Measurements from ENCODE around the gene PIK3CD. TPM values are rescaled to one million over a fixed set of nuclear protein-coding genes. Genes with fewer than 3 reads are reported as not detected.
"Not testable (repeated sequence)": the region's sequence is repeated elsewhere in the genome, so short reads cannot be mapped to it uniquely, and the experiment has no call there.

Gene PIK3CD
- total and polyA plus RNA-seq, 2 experiments from 2014 or later: 6.6 to 32.1 TPM

GRCh38 chr1:9676128-9676527, 24.6 kb downstream of the PIK3CD start:
- not testable (repeated sequence) for H4K20me1 ChIP-seq (replicated peaks; ENCODE audit: insufficient read depth); H3K27ac Mint-ChIP-seq; H3K4me3 ChIP-seq; H3K4me1 ChIP-seq (ENCODE audit: insufficient read depth); H3K9me3 Mint-ChIP-seq; H3K79me2 ChIP-seq (replicated peaks; ENCODE audit: insufficient read depth); H3K9me2 ChIP-seq (ENCODE audit: insufficient read depth); H3K27me3 ChIP-seq (ENCODE audit: insufficient read depth); DNase-seq (ENCODE audit: low spot score); H3K27me3 Mint-ChIP-seq (ENCODE audit: insufficient read depth, low read depth, poor library complexity); ATAC-seq; H3K4me1 Mint-ChIP-seq; H2AFZ ChIP-seq; H3K4me3 Mint-ChIP-seq; H3K36me3 Mint-ChIP-seq (ENCODE audit: low read depth); H3K27ac ChIP-seq (ENCODE audit: low read depth); H3F3A ChIP-seq (replicated peaks; ENCODE audit: low read depth); H3K36me3 ChIP-seq (ENCODE audit: insufficient read depth); H3K4me2 ChIP-seq

GRCh38 chr1:9676815-9677393, 25.4 kb downstream of the PIK3CD start:
- Histone ChIP-seq H3K27me3 (ENCODE audit: insufficient read depth) (no peaks in the 10 kb centered on the region), H3K4me3 (no peak overlapping the region), H3K36me3 (ENCODE audit: insufficient read depth) (no peaks in the 10 kb centered on the region; the same call in 1 of the 2 replicates), H3K9me2 (ENCODE audit: insufficient read depth) (no peaks in the 10 kb centered on the region), H4K20me1 (replicated peaks; ENCODE audit: insufficient read depth) (no peaks in the 10 kb centered on the region), H3K4me1 (ENCODE audit: insufficient read depth) (no peaks in the 10 kb centered on the region), H2AFZ (no peak overlapping the region), H3K4me2 (no peak overlapping the region), H3F3A (replicated peaks; ENCODE audit: low read depth) (no peaks in the 10 kb centered on the region), H3K27ac (ENCODE audit: low read depth) (no peak overlapping the region), H3K79me2 (replicated peaks; ENCODE audit: insufficient read depth) (no peaks in the 10 kb centered on the region)
- ATAC-seq: no peak
- H3K4me1 Mint-ChIP-seq: peaks cover 5% of the 10 kb centered on the region; the same call in 2 of the 3 replicates
- H3K27me3 Mint-ChIP-seq (ENCODE audit: insufficient read depth, low read depth, poor library complexity): peaks cover 5% of the 10 kb centered on the region
- no peak overlapping the region for H3K4me3 Mint-ChIP-seq
- TF ChIP-seq EZH2phosphoT487 (IDR thresholded peaks at IDR 0.05; ENCODE audit: unreplicated experiment): no peak
- no peaks in the 10 kb centered on the region for H3K36me3 Mint-ChIP-seq (ENCODE audit: low read depth)
- DNase-seq (ENCODE audit: low spot score): no peak
- no peak overlapping the region for H3K27ac Mint-ChIP-seq
- no peaks in the 10 kb centered on the region for H3K9me3 Mint-ChIP-seq

- no peaks in the 10 kb centered on the region for H3K9me3 Mint-ChIP-seq
- Histone ChIP-seq H3K27me3 (ENCODE audit: insufficient read depth) (no peaks in the 10 kb centered on the region), H3F3A (replicated peaks; ENCODE audit: low read depth) (no peaks in the 10 kb centered on the region), H3K4me2 (no peak overlapping the region), H3K36me3 (ENCODE audit: insufficient read depth) (no peaks in the 10 kb centered on the region; the same call in 1 of the 2 replicates), H3K9me2 (ENCODE audit: insufficient read depth) (no peaks in the 10 kb centered on the region), H3K4me1 (ENCODE audit: insufficient read depth) (no peaks in the 10 kb centered on the region), H4K20me1 (replicated peaks; ENCODE audit: insufficient read depth) (no peaks in the 10 kb centered on the region), H2AFZ (no peak overlapping the region), H3K79me2 (replicated peaks; ENCODE audit: insufficient read depth) (no peaks in the 10 kb centered on the region), H3K27ac (ENCODE audit: low read depth) (no peak overlapping the region), H3K4me3 (no peak overlapping the region)
- no peak for DNase-seq (ENCODE audit: low spot score)
- peaks cover 5% of the 10 kb centered on the region; the same call in 2 of the 3 replicates for H3K4me1 Mint-ChIP-seq
- ATAC-seq: no peak
- 0 out of 3 replicates have a peak, but pooled peaks cover 5% of the 10 kb centered on the region for H3K36me3 Mint-ChIP-seq (ENCODE audit: low read depth)
- H3K4me3 Mint-ChIP-seq: no peak overlapping the region
- H3K27me3 Mint-ChIP-seq (ENCODE audit: insufficient read depth, low read depth, poor library complexity): peaks cover 3% of the 10 kb centered on the region
- no peak overlapping the region for H3K27ac Mint-ChIP-seq
- TF ChIP-seq ZNF114 (CRISPR knock-in tag; IDR thresholded peaks at IDR 0.05) (no peak), ZNF462 (CRISPR knock-in tag; IDR thresholded peaks at IDR 0.05) (no peak), NANOG (IDR thresholded peaks at IDR 0.05; ENCODE audit: borderline replicate concordance) (no peak), POLR2AphosphoS5 (IDR thresholded peaks at IDR 0.05; ENCODE audit: low read depth) (no peak), CREB1 (CRISPR knock-in tag; IDR thresholded peaks at IDR 0.05; ENCODE audit: low read depth) (no peak), CTCF (conservative IDR thresholded peaks at IDR 0.05; ENCODE audit: low read depth in 2 of 2) (no peak)
Observed at GRCh38 chr1:9680091-9680490, 28.6 kb downstream of the PIK3CD start.
